HG03354 (cell line): ENCODE data around the gene COL9A3.

ENCODE experiments used
- ATAC-seq: cut with Tn5 transposase; IDR thresholded peaks from one replicate; pipeline ENCODE4 v1.9.1; 2021; ENCODE audit warnings: mild to moderate bottlenecking; ENCODE audit not compliant: unreplicated experiment, poor library complexity, severe bottlenecking

Gene COL9A3

DNA sequence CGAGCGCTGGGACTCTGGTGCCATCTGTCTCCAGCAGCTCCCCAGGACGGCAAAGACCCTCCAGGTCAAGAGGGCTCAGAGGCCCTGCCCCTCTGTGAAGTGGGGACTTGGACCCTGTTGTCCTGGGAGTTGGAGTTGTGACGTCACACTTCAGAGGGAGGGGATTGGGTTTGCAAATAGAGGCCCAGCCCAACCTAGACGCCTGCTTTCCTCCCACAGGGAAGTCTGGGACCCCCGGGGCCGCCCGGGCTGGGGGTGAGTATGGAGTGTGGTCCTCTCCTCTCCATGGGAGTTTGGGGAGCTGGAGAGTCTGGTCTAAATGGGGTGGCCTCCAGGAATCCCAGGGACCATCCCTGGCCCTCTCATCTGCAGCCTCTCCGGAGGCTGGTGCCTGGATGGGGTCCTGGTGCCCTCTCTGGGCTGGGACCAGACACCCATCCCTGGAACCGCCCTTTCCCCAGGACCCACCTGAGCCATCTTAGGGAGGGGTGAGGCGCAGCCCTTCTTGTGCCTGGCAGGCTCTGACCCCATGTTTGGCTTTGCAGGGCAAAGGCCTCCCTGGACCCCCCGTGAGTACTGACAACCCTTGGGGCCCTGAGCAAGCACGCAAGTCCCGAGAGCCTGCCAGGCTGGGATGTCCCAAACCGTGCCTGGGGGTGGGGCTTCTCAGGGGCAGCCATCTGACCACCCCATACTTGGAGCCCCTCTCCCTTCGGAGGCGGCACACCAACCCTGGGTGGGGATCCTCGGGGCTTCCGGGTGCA is 4.3 kb downstream of the COL9A3 start:
- no peak for ATAC-seq

DNA sequence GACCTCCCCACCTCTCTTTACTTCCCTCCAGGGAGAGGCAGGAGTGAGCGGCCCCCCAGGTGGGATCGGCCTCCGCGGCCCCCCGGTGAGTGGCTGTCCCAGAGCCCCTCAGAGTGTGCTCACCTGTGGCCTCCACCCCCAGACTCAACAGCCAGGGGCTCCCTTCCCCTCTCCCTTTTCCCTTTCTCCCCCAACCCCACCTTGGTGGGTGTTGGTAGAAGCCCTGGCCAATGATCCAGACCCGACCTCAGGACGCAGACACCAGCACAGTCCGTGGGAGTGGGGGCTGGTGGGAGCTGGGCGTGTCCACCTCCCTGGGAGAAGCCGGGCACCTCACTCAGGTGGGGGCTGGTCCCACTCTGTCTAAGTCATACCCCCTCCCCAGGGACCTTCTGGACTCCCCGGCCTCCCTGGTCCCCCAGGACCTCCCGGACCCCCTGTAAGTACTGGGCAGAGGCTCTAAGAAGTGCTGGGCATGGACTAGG is 4.9 kb downstream of the COL9A3 start:
- ATAC-seq, result no peak

DNA sequence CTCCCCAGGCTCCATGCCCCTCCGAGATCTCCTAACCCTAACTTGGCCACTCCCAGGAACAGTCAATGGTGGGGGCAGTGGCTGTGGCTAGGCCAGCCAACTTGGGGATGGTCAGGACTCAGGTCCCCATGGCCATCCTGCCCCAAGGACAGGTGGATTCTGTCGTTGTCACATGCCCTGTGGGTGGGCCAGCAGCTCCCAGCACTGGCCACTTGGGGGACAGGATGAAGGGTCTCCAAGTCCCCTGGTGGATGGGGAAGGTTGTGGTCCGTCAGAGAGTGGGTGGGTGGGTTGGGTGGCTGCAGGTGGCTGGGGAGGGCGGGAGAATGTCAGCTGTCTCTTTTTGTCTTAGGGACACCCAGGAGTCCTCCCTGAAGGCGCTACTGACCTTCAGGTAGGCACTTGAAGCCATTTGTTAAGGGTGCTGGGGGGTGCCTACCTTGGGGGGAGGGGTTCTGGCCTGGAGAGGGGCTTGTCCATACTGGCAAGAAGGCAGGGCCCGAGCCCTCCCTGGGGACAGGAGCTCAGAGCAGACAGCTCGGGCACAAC is 5.5 kb downstream of the COL9A3 start:
- ATAC-seq, result no peak

DNA sequence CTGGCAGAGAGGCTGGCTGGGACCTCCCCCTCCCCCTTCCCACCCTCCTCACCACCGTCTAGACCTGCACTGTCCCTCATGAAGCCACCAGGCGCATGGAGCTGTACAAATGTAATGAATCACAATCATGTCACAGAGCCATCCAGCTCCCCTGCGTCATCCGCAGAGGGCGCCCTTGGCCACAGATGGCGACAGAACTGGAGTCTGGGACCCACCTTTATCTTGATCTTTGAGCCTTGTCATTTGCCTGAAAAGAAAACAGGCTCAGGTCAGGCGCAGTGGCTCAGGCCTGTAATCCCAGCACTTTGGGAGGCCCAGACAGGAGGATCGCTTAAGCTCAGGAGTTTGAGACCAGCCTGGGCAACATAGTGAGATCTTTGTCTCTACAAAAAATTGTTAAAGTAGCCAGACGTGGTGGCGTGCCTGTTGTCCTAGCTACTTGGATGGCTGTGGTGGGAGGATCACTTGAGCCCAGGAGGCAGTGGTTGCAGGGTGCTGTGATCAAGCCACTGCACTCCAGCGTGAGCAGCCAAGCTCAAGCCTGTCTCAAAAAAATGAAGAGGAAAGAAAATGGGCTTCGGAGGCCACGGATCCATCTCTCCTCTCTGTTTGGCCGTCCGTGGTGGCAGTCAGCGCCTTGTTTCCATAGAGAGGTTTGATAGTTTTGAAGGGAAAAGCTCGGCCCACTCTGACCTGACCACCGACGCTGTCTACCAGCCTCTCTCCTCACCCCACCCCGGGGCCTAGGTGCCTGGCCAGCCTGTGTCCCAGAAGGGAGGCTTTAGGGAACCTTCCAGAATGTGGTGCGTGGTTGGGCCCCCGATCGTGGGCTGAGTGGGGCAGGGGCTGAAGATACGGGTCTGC is 6.2 kb downstream of the COL9A3 start:
- no peak for ATAC-seq

DNA sequence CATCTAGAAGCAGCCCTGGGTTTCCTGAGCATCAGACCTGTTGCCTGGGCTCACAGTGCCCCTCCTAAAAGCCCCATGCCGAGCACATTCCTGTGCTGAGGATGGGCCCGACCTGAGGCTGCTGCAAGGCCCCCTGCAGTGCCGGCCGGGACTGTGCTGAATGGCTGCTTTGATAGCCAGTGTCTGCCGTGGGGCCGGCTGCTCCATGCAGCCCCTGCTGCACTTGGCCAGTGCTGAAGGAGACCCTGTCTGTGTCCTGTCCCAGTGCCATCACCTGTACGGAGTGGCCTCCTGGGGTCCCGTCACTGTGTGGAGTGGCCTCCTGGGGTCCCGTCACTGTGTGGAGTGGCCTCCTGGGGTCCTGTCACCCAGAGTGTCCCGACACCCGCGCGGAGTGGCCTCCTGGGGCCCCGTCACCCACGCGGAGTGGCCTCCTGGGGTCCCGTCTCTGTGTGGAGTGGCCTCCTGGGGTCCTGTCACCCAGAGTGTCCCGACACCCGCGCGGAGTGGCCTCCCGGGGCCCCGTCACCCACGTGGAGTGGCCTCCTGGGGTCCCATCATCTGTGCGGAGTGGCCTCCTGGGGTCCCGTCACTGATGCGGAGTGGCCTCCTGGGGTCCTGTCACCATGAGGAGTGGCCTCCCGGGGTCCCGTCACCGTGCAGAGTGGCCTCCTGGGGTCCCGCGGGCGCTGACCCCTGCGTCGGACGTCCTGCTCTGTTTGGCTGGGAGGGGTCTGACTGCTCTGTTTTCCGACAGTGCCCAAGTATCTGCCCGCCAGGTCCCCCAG is 7.0 kb downstream of the COL9A3 start:
- no peak for ATAC-seq

DNA sequence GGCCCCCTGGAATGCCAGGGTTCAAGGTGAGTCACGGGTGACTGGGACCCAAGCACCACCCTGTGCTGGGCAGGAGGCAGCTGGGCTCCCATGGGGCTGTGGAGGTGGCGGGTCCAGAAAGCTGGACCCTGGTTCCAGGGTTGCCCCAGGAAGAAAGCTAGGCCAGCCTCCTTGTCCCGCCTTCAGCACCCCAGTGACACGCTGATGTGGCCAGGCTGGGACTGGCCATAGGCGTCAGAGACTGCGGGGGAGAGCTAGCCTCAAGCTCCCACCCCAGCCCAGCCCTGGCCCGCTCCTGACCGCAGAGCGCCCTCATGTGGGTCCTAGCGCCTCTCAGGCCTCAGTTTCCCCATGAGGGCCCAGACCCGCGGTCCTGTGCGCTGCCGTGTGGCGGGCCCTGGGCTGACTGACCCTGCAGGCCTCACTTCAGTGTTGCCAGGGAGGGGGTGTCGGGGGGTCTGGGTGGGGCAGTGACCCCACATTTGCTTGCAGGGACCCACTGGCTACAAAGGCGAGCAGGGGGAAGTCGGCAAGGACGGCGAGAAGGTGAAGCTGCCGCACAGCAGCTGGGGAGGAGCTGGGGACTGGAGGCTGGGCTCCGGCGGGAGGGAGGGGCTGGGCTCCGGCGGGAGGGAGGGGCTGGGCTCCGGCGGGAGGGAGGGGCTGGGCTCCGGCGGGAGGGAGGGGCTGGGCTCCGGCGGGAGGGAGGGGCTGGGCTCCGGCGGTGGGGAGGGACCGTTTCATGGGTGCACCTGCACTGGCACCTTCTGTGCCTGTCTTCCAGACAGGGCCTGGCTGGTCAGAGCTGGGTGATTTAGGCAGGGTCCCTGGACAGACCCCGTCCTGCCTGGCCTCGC is 7.9 kb downstream of the COL9A3 start:
- ATAC-seq, result no peak

DNA sequence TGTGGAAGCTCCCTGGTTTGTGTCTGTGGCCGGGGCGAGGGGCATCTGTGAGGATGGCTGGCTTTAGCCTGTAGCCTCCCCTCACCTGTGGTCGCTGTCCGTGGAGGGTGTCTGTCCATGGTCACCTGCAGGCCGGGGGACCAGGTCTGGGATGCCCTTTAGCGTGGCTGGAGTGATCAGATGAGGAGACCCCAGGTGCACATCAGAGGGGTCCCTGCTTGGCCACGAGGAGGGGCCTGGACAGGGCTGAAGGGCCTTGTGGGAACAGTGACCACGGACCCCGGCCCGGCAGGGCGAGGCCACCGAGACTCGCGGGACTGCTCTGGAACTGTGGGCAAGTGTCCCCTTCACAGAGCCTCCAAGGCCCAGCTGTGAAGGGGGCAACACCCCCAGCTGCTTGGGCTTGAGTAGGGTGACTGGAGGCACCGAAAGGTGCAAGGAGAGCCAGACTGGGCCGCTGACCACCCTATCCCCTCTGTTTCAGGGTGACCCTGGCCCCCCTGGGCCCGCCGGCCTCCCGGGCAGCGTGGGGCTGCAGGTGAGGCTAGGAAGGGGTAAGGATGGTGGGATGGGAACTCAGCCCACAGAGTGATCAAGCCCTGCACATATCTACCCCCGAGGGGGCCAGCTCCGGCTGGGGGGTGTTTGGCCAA is 8.6 kb downstream of the COL9A3 start:
- no peak for ATAC-seq

DNA sequence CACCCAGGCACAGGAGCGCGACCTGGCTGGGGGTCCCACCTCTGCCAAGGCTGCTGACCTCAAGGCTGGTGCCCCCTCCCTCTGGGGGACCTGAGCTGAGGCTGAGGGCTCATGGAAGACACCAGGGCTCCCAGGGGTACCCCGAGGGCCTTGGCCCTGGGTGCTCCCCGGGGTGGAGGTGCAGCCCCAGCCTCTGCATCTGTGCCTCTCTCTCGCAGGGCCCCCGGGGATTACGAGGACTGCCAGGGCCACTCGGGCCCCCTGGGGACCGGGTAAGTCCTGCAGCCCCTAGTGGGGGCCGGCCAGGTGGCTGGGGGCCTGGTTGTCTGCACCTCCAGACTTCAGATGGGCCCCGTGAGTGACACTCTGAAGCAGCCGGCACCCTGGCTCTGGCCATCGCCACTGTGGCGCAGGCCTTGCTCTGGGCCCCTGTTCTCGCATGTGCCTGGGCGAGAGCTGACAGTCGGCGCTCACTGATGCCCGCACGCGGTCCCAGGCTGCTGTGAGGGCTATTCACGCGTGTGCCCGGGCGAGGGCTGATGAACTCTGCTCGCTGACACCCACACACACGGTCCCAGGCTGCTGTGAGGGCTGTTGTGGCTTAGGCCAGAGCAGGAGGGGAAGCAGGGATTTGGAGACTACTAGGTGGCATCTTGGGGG is 9.3 kb downstream of the COL9A3 start:
- no peak for ATAC-seq

DNA sequence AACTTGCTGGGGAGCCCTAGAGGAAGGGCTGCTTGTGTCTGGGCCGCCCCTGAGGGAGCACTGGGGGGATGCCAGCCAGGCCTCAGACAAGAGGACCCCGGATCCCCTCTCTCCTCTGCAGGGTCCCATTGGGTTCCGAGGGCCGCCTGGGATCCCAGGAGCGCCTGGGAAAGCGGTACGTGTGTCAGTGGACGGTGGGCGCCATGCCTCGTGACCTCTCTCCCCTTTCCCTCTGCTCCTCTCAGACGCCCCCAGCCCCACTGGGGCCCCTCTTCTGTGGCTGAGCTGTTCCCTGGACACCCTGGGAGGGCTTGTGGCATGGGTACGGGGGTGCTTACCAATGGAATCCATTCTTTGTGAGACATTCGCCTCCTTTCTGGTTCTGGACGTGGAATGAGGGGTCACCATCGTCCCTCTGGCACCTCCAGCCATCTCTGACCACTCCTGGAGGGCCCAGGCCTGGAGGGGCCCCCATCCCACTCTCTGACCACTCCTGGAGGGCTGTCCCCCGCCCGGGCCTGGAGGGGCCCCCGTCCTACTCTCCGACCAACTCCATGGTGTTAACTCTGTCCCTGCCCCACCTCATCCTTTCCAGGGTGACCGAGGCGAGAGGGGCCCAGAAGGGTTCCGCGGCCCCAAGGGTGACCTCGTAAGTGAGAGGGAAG is 9.9 kb downstream of the COL9A3 start:
- ATAC-seq, result no peak

DNA sequence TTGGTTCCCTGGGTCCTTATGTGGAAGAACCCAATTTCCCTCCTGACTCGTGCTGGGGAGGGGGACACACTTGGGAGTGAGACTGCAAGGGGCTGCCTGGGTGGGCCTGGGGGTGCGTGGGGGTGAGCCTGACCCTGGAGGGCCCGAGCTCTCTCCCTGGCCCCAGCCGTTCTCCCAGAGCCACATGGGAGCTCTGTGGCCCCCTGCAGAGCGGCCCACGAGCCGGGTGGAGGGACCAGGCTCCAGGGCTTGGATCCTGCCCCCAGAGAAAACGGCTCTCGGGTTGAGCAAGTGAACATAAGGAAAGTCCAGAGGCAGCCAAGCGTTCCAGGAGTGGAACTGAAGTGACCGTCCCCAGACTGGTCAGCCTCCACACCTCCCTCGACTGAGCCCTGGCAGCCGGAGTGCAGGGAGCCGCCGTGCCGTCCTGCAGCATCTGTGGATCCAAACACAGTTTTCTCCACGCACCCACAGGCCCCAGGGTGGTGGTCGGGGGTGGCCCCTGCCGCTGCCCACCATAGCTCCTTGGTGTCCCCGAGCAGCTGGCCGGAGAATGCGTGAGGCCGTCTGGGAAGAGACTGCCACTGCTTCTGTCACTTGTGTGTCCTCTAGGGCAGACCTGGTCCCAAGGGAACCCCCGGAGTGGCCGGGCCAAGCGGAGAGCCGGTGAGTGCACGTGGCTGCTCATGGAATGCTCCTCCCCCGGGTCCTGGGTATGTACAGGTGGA is 10.6 kb downstream of the COL9A3 start:
- no peak for ATAC-seq

DNA sequence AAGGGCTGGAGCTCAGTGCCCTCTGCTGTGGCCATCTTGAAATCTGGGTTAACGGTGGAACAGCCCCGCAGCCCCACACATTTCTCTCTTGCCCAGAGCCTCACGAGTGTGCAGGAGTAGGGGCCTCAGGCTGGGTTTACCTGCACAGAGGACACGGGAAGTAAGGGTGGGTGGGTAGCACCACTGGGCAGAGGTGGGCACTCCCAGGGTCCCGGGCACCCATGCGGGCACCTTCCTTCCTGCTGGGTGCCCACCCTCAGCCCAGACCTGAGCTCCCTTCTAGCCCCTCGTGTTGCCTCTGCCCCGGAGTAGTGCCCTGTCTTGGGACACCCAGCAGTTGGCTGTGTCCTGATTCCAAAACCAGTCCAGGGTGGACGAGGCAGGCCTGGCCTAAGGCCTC is 11.2 kb downstream of the COL9A3 start:
- no peak for ATAC-seq

DNA sequence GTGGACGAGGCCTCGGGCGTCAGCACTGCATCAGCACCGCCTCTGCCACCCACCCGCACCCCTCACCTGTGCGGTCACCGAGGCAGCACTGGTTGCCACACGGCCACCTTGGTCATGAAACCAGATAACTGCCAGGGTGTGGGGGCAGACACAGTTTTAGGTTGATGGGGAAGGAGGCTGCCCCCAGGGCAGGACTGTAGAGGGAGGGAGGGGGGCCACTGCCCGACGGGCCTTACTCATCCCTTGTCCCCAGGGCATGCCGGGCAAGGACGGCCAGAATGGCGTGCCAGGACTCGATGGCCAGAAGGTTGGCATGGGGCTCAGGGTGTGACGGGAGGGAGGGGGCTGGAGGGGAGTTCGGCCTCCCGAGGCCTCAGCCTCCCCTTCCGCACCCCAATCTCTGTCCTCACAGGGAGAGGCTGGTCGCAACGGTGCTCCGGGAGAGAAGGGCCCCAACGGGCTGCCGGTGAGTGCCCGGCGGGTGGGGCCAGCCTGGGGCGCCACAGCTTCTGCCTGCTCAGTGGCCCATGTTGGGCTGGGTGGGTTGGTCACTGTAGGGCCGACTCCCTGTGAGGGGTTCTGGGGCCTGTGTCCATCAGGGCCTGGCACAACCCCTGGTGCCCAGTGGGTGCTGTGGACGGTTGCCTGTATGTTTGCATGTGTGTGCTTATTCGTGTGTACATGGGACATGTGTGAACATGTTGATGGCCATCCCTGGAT is 11.8 kb downstream of the COL9A3 start:
- ATAC-seq, result no peak

DNA sequence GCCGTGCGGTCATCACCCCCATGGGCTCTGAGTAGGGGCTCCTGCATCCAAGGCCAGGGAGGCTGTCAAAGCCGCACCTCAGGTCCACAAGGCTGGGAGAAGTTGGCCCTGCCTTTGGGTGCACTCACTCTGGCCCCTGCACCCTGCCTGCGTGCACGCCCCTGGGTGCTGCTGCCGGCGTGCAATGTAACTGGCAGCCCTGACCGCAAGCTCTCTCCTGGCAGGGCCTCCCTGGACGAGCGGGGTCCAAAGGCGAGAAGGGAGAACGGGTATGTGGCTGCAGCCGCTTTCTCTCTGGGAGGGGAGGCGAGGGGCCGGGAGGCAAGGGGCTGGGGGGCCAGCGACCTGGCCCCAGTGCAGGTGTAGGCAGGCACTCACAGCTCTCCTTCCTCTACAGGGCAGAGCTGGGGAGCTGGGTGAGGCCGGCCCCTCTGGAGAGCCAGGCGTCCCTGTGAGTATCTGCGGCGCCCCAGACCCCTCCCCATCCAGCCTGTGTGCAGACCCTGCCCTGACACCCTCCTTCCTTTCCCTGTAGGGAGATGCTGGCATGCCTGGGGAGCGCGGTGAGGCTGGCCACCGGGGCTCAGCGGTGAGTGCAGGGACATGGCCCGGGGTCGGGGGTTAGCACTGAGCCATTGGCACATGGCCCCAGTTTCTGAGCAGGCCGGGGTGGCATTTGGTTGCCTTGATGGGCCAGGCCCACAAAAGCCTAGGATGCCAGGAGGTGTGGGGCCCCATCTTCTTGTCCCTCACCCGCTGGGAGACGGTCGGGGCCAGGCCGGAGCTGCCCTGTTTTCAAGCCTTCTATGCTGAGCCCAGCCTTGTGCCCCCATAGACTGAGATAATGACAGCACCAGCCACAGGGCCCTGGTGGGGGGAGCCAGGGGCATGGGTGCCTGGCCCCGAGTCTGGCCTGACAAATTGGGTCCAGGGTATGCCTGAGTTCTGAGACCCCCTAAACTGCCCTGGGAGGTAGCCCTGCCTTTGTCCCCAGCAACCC is 12.7 kb downstream of the COL9A3 start:
- ATAC-seq, result no peak

DNA sequence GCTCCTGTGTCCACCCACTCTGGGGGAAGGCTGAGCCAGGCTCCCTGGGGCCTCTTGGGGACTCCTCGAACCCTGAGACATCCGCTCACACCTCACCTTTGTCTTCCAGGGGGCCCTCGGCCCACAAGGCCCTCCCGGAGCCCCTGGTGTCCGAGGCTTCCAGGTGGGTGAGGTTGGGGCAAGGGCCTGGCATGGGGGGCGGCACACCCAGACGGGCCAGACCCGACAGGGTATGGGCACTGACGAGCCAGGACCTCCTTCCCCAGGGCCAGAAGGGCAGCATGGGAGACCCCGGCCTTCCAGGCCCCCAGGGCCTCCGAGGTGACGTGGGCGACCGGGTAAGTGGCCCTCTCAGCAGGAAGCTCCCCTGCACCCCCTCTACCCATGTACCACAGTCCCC is 13.4 kb downstream of the COL9A3 start:
- no peak for ATAC-seq

DNA sequence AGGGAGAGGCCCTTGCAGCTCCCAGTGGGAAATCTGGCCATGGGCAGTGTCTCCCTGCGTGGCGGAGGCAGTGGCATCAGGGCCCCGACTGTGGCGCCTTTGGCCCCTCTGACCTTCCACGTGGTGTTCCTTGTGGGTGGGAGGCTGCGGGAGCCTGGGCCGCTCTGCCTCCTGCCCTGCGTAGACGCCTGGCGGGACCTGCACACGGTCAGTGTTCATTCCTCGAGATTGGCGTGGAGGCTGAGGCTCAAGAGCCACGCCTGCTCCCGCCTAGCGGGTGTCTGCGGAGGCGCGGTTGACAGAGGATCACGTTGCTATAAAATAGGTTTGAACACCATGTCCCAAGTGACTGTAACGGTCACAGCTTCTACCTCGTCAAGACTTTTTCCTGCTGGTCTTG is 14.0 kb downstream of the COL9A3 start:
- ATAC-seq, result no peak
